ENCODE measurements around the gene CNTN1.

- TF ChIP-seq EP300 (IDR thresholded peaks at IDR 0.05) (no peak), CTCF (IDR thresholded peaks at IDR 0.05) (no peak)
Measured at GRCh38 chr12:40717576-40717975, 25.3 kb downstream of the CNTN1 start.
